Rectal smooth muscle tissue (tissue), 1 donor: ENCODE results near the gene TTC9B.
"Not testable (repeated sequence)": the region's sequence is repeated elsewhere in the genome, so short reads cannot be mapped to it uniquely, and the experiment has no call there.

Experiments
- H3K27ac ChIP-seq: one replicate; pipeline ENCODE4 v1.7.0; 2013; ENCODE audit warnings: low read depth, low read length, inconsistent platforms
- H3K27me3 ChIP-seq: one replicate; pipeline ENCODE4 v1.7.0; 2013; ENCODE audit warnings: low read length; ENCODE audit not compliant: control insufficient read depth, insufficient read depth
- H3K36me3 ChIP-seq: one replicate; pipeline ENCODE4 v1.7.0; 2013; ENCODE audit warnings: low read length; ENCODE audit not compliant: control insufficient read depth, insufficient read depth
- H3K4me1 ChIP-seq: one replicate; pipeline ENCODE4 v1.7.0; 2013; ENCODE audit warnings: low read length; ENCODE audit not compliant: control insufficient read depth, insufficient read depth
- H3K4me3 ChIP-seq: one replicate; pipeline ENCODE4 v1.7.0; 2013; ENCODE audit warnings: low read length
- H3K9ac ChIP-seq: one replicate; pipeline ENCODE4 v1.7.0; 2013; ENCODE audit warnings: low read length

The TTC9B gene

GRCh38 chr19:40190891-40191835 is 27.0 kb downstream of the TTC9B start, which contains the start of gene MAP3K10:
Gene MAP3K10 (plus strand): TSS chr19:40191426. CDS start chr19:40192032, 606 bp downstream.
- H3K4me3 ChIP-seq: peak within 1 kb of the TSS; percentile 89

GRCh38 chr19:40184273-40184672 is 33.9 kb downstream of the TTC9B start:
- H3K4me3 ChIP-seq: no peak overlapping the region
- no peaks in the 10 kb centered on the region for H3K36me3 ChIP-seq
- no peaks in the 10 kb centered on the region for H3K4me1 ChIP-seq
- no peak overlapping the region for H3K27ac ChIP-seq
- H3K27me3 ChIP-seq: peaks cover 2% of the 10 kb centered on the region
- H3K9ac ChIP-seq: no peak overlapping the region

More at GRCh38 chr19:40190891-40191835, 27.0 kb downstream of the TTC9B start, which contains the start of gene MAP3K10:
- peak within 1 kb of the TSS; percentile 71 for H3K9ac ChIP-seq
- H3K27ac ChIP-seq: peak within 1 kb of the TSS; percentile 98
- peaks cover 6% of the 10 kb centered on the region for H3K4me1 ChIP-seq
- H3K36me3 ChIP-seq: no peaks in the 10 kb centered on the region
- H3K27me3 ChIP-seq: no peaks in the 10 kb centered on the region

GRCh38 chr19:40178756-40179155 is 39.4 kb downstream of the TTC9B start:
- H3K4me1 ChIP-seq: no peaks in the 10 kb centered on the region
- H3K27me3 ChIP-seq: peaks cover 2% of the 10 kb centered on the region
- H3K9ac ChIP-seq: no peak overlapping the region
- no peak overlapping the region for H3K4me3 ChIP-seq
- H3K36me3 ChIP-seq: no peaks in the 10 kb centered on the region
- H3K27ac ChIP-seq: no peak overlapping the region

GRCh38 chr19:40177286-40178070 is 40.7 kb downstream of the TTC9B start:
- Histone ChIP-seq H3K27ac (no peak overlapping the region), H3K9ac (no peak overlapping the region), H3K36me3 (no peaks in the 10 kb centered on the region), H3K27me3 (peaks cover 2% of the 10 kb centered on the region), H3K4me3 (no peak overlapping the region), H3K4me1 (no peaks in the 10 kb centered on the region)

- H3K27me3 ChIP-seq: peaks cover 2% of the 10 kb centered on the region
- no peak overlapping the region for H3K4me3 ChIP-seq
- H3K36me3 ChIP-seq: no peaks in the 10 kb centered on the region
- H3K4me1 ChIP-seq: no peaks in the 10 kb centered on the region
- no peak overlapping the region for H3K27ac ChIP-seq
- no peak overlapping the region for H3K9ac ChIP-seq
These were observed 42.4 kb downstream of the TTC9B start for GRCh38 chr19:40175820-40176219.

GRCh38 chr19:40174092-40174491 is 44.1 kb downstream of the TTC9B start:
- Histone ChIP-seq H3K27me3 (no peaks in the 10 kb centered on the region), H3K36me3 (no peaks in the 10 kb centered on the region), H3K4me3 (no peak overlapping the region)

GRCh38 chr19:40171293-40171692 is 46.9 kb downstream of the TTC9B start:
- H3K9ac ChIP-seq, H3K36me3 ChIP-seq, H3K27me3 ChIP-seq, H3K27ac ChIP-seq, H3K4me3 ChIP-seq, H3K4me1 ChIP-seq: not testable (repeated sequence)

More at GRCh38 chr19:40174092-40174491, 44.1 kb downstream of the TTC9B start:
- H3K9ac ChIP-seq: no peak overlapping the region
- H3K4me1 ChIP-seq: no peaks in the 10 kb centered on the region
- H3K27ac ChIP-seq: no peak overlapping the region

GRCh38 chr19:40170303-40170989 is 47.7 kb downstream of the TTC9B start:
- H3K9ac ChIP-seq: not testable (repeated sequence)

GRCh38 chr19:40169482-40170302 is 48.5 kb downstream of the TTC9B start:
- not testable (repeated sequence) for H3K9ac ChIP-seq, H3K27ac ChIP-seq, H3K27me3 ChIP-seq, H3K36me3 ChIP-seq, H3K4me1 ChIP-seq, H3K4me3 ChIP-seq

More at GRCh38 chr19:40170303-40170989, 47.7 kb downstream of the TTC9B start:
- H3K27me3 ChIP-seq, H3K27ac ChIP-seq, H3K36me3 ChIP-seq, H3K4me1 ChIP-seq, H3K4me3 ChIP-seq: not testable (repeated sequence)
